Measurements from ENCODE around the gene PPP1R14B.

The PPP1R14B gene

DNA sequence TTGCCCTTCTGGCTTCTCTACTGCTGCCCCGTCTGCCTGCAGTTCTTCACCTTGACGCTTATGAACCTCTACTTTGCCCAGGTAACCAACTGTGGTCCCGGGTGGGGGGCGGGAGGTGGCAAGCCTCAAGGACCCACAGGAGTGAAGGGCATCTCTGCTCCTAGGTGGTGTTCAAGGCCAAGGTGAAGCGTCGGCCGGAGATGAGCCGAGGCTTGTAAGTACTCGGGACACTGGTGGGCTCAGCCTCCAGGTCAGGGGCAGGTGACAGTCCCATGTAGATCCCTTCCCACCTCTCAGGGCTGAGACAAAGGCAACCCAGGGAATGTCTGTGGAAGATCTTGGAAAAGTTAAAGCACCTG, 40.0 kb upstream of the PPP1R14B start:
- H3K36me3 ChIP-seq (ENCODE audit: insufficient read depth, low read length): peaks cover 7% of the 10 kb centered on the region
- H2AFZ ChIP-seq (ENCODE audit: low read depth, low read length): no peak overlapping the region
- peaks cover 24% of the 10 kb centered on the region for H3K27me3 ChIP-seq (ENCODE audit: insufficient read depth, low read length)
- no peak overlapping the region for H3K4me3 ChIP-seq (ENCODE audit: low read length)
- peaks cover 18% of the 10 kb centered on the region for H3K4me1 ChIP-seq (ENCODE audit: insufficient read depth, low read length)
- H3K9me3 ChIP-seq (ENCODE audit: low read length): no peaks in the 10 kb centered on the region

DNA sequence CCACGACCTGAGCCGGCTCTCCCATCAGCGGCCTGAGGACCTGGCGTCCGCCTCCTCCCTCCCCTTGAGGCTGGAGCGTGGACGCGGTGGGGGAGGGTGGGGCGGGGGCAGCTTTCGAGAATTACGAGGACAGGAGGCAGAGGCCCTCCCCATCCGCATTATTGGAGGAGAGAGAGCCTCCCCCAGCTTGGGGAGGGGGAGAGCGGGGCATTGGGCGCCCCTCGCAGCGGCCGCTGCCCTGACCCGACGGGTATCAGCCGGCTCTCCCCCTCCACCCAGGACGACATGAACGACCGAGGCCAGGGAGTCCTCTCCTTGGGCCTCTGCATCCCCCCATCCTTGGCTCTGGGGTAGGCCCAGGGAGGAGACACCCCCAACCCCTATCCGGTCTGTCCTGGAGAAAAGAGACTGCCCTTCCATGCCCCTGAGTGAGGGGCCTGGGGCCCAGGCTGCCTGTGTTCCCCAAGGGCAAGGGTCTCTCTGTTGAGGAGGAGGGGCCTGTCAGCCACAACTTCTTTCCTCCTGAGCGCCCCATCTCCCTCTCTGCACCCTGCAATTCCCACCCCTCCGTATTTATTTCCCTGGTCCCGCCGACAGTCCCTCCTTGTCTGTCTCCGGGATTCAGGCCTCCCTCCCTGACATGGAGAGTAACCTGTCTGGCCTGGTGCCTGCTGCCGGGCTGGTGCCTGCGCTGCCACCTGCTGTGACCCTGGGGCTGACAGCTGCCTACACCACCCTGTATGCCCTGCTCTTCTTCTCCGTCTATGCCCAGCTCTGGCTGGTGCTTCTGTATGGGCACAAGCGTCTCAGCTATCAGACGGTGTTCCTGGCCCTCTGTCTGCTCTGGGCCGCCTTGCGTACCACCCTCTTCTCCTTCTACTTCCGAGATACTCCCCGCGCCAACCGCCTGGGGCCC, 39.4 kb upstream of the PPP1R14B start:
- H3K27me3 ChIP-seq (ENCODE audit: insufficient read depth, low read length): peaks cover 18% of the 10 kb centered on the region
- H3K36me3 ChIP-seq (ENCODE audit: insufficient read depth, low read length): peaks cover 7% of the 10 kb centered on the region
- no peak overlapping the region for H2AFZ ChIP-seq (ENCODE audit: low read depth, low read length)
- peaks cover 16% of the 10 kb centered on the region for H3K4me1 ChIP-seq (ENCODE audit: insufficient read depth, low read length)
- H3K9me3 ChIP-seq (ENCODE audit: low read length): no peaks in the 10 kb centered on the region
- peak overlapping the region; percentile 97 for H3K4me3 ChIP-seq (ENCODE audit: low read length)

DNA sequence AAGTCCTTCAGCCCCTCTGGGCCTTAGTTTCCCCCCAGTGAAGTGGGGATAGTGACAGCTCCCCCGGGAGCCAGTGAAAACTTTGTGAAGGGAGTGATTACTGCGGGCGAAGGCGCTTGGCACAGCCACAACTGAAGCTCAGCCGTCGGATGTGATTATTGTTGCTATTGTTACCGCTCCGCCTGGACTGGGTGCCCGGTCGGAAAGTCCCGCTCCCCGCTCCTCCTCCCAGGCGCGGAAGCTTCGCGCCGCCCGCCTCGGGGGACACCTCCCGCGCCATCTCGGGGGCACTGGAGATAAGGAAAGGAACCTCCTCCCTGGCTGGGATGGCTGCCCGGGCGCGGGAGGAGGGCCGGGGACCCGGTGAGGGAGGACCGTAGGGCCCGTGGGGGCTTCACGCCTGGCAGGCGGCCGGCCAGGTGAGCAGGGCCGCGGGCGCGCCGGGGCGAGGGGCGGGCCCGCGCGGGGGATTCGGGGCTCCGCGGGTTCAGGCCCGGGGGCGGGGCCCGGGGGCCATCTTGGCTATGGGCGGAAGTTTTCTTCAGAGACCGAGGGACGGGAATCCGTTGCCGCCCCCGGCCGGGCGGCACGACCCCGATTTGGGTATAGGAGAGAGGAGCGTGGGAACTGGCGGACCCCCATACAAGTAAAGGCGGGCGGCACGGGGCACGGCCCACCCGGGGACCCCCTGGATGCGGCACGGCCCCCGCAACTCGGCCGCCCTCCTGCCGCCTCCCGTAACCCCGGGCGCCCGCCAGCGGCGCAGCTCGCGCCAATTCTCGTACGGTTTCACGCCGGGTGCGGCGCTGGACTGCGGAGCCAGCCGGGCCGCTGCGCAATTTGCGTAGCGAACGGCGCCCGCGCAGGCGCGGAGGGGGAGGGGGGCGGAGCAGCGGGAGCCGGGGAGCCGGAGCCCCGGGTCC, 38.5 kb upstream of the PPP1R14B start, which contains the start of gene GPR137:
GPR137 (plus strand) TSS at position 887 of the 923 bp plus-strand sequence. CDS start 677 bp downstream, outside the sequence.
- Histone ChIP-seq H3K4me1 (ENCODE audit: insufficient read depth, low read length) (peaks cover 16% of the 10 kb centered on the region), H3K9me3 (ENCODE audit: low read length) (no peaks in the 10 kb centered on the region), H3K27me3 (ENCODE audit: insufficient read depth, low read length) (peaks cover 9% of the 10 kb centered on the region), H3K36me3 (ENCODE audit: insufficient read depth, low read length) (peaks cover 7% of the 10 kb centered on the region), H2AFZ (ENCODE audit: low read depth, low read length) (peak within 1 kb of the TSS; percentile 67), H3K4me3 (ENCODE audit: low read length) (peak within 1 kb of the TSS; percentile 97)

DNA sequence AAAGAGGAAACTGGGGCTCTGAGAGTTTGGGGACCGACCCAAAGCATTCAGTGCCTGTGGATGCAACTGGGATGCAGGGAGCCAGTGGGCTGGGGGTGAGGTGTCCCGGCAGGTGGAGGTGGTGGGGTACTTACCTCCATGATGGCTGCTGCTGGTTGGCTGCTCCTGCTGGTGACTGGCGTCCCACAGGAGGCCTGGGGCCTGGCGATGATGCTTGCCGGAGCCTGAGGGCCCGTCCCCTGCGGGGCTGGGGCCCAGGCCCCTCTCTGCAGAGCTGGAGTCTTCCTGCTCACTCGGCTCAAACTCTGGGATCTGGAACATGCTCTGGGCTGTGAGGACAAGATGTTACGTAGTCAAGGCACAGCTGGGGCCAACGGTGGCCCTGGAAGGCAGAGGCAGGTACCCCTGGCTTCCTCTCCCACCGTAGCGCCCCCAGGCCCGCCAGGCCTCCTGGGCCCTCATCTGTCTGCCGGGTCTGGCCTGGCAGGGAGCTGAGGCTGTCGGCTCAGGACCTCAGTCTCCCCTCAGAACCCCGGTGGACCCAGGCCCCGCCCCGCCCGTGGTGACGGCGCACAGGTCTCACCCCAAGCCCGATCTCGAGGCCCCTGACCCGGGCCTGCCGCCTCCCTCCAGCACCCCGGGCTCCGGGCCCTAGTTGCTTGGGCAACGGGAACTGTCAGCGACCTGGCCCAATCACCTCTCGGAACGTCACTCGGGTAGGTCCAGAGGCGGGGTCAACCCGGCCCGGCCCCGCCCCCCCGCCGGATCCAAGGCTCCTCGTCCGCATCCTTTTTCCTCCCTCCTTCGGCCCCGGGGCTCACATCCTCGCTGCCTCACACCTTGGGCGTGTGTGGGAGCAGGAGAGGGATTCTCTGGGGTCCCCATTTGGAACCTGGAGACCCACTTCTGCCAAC, 37.6 kb upstream of the PPP1R14B start, which contains the start of gene BAD:
BAD (minus strand) TSS at position 618 of the 914 bp plus-strand sequence; CDS start at position 321, 297 bp downstream.
- Histone ChIP-seq H3K27me3 (ENCODE audit: insufficient read depth, low read length) (peaks cover 2% of the 10 kb centered on the region), H3K36me3 (ENCODE audit: insufficient read depth, low read length) (peaks cover 7% of the 10 kb centered on the region), H3K4me1 (ENCODE audit: insufficient read depth, low read length) (peaks cover 16% of the 10 kb centered on the region), H2AFZ (ENCODE audit: low read depth, low read length) (peak within 1 kb of the TSS; percentile 67), H3K9me3 (ENCODE audit: low read length) (no peaks in the 10 kb centered on the region), H3K4me3 (ENCODE audit: low read length) (peak within 1 kb of the TSS; percentile 97)

DNA sequence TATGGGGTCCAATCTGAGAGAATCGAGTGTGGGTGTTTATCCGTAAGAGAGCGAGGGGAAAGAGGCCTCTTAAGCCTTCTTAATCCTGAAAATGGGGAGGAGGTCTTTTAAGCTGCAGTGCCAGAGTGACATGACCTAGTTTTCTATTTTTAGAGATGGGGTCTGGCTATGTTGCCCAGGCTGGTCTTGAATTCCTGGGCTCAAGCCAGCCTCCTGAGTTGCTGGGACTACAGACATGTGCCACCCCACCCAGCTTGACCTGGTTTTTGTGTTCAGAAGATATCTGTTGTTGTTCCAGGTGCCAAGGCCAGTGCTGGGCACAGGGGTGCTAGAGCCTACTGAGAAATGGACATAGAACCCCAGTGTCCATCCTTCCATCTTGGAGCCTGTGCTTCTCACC, 36.3 kb upstream of the PPP1R14B start:
- H3K27me3 ChIP-seq (ENCODE audit: insufficient read depth, low read length): no peaks in the 10 kb centered on the region
- no peaks in the 10 kb centered on the region for H3K9me3 ChIP-seq (ENCODE audit: low read length)
- H3K4me3 ChIP-seq (ENCODE audit: low read length): no peak overlapping the region
- H3K36me3 ChIP-seq (ENCODE audit: insufficient read depth, low read length): peaks cover 12% of the 10 kb centered on the region
- H3K4me1 ChIP-seq (ENCODE audit: insufficient read depth, low read length): peaks cover 16% of the 10 kb centered on the region
- H2AFZ ChIP-seq (ENCODE audit: low read depth, low read length): no peak overlapping the region

DNA sequence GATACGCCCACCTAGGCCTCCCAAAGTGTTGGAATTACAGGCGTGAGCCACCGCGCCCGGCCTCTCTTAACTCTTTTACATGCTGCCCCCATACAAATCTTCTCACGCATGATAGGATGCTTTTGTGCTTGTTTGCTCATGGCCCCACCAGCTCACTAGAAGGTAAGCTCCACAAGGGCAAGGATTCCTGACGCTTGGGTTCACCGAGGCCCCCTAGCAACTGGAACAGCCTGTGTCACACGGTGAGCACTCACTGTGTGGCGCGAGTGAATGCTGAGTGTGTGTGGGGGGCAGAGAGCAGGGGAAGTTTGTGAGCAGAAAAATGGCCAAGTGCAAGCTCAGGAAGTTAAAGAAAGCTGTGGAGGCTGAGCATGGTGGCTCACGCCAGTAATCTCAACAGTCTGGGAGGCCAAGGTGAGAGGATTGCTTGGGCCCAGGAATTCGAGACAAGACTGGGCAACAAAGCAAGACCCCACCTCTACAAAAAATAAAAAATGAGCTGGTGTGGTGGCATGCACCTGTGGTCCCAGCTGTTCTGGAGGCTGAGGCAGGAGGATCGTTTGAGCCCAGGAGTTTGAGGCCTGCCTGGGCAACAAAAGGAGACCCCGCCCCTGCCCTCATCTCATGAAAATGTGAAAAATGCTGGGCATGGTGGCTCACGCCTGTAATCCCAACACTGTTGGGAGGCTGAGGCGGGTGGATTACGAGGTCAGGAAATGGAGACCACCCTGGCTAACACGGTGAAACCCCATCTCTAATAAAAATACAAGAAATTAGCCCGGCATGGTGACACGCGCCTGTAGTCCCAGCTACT, 35.4 kb upstream of the PPP1R14B start:
- H3K27me3 ChIP-seq (ENCODE audit: insufficient read depth, low read length): no peaks in the 10 kb centered on the region
- H2AFZ ChIP-seq (ENCODE audit: low read depth, low read length): no peak overlapping the region
- H3K4me1 ChIP-seq (ENCODE audit: insufficient read depth, low read length): peaks cover 16% of the 10 kb centered on the region
- peaks cover 18% of the 10 kb centered on the region for H3K36me3 ChIP-seq (ENCODE audit: insufficient read depth, low read length)
- H3K9me3 ChIP-seq (ENCODE audit: low read length): no peaks in the 10 kb centered on the region
- no peak overlapping the region for H3K4me3 ChIP-seq (ENCODE audit: low read length)

DNA sequence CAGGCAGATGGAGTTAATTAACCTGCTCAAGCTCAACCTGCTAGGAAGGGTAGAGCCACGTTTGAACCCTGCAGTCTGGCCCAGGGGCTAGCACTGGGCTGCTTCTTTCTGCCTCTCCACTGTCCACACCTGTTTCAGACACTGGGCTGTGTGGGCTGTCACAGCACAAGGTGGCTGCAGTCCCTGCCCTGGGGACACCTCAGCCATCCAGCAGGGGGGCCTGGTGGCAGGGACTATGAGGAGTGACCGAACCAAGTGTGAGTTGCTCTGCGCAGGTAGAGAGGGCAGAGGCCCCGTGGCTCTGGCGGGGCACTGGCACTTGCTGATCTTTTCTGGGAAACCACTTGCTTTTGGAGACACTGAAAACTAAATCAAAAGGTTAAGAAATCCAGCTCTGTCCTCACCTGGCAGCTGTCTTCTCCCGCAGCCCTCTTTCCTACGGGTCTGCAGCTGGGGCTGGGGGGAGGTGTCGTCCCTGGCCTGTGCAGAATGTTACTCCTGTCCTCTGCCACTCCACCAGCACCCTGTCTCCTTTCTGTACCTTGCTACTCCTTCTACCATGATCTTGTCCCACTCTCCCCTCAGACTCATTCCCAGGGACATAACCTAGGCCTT, 31.9 kb upstream of the PPP1R14B start:
- Histone ChIP-seq H3K4me3 (ENCODE audit: low read length) (no peak overlapping the region), H3K36me3 (ENCODE audit: insufficient read depth, low read length) (peaks cover 30% of the 10 kb centered on the region), H3K9me3 (ENCODE audit: low read length) (no peaks in the 10 kb centered on the region), H3K4me1 (ENCODE audit: insufficient read depth, low read length) (peaks cover 10% of the 10 kb centered on the region), H2AFZ (ENCODE audit: low read depth, low read length) (no peak overlapping the region), H3K27me3 (ENCODE audit: insufficient read depth, low read length) (no peaks in the 10 kb centered on the region)

DNA sequence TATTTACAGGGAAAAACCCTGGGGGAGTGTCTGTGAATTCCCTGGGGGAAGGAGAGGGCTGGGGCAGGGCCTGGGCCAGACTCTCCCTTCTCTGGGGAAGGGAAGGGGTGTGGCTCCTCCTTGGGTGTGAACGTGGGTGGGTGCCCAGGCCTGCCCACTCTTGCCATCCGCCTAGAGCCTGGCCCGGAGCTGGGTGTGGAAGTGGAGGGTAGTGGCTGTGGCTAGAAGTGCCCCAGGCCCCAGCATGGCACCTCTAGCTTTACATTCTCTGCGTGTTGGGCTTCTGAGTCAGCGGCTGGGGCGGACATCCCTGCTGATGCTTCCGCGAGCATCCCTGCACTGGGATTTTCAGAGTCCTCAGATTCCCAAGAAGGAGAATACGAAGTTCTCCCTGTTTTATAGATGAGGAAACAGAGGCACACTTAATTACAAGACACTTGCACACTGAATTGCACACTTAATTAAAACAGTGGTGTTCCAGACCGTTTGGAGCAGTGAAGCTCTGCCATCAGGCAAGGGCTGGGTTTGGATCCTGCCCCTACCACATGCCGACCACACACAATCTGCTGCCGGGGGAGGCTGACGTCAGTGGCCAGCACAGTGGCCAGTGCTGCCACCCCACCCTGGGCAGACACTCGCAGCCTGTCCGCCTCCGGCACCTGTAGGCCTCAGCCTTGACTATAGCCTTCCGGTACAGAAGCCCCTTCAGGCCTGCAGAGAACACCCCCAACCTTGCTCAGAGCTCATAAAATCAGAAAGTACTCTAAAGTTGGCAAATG, 30.1 kb upstream of the PPP1R14B start:
- Histone ChIP-seq H3K36me3 (ENCODE audit: insufficient read depth, low read length) (peaks cover 23% of the 10 kb centered on the region), H3K9me3 (ENCODE audit: low read length) (no peaks in the 10 kb centered on the region), H3K27me3 (ENCODE audit: insufficient read depth, low read length) (no peaks in the 10 kb centered on the region), H3K4me3 (ENCODE audit: low read length) (no peak overlapping the region), H3K4me1 (ENCODE audit: insufficient read depth, low read length) (peaks cover 14% of the 10 kb centered on the region), H2AFZ (ENCODE audit: low read depth, low read length) (no peak overlapping the region)

DNA sequence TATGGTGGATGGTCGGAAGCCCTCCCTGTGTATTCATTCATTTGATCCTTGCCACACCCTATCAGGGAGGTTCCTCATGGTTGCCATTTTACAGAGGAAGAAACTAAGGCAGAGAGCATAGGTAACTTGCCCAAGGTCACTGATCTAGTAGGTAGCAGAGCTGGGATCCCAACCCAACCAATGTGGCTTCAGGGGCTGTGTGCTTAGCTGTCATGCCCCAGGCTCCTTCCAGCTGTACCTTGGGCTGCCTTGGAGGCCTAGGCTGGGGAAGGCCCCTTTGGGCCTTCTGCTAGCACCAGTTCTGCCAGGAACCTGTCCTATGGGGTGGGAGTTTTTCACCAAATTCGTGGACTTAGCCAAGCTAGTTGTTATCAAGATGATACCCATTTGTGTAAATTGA, 29.1 kb upstream of the PPP1R14B start:
- H3K27me3 ChIP-seq (ENCODE audit: insufficient read depth, low read length): no peaks in the 10 kb centered on the region
- no peak overlapping the region for H2AFZ ChIP-seq (ENCODE audit: low read depth, low read length)
- peaks cover 18% of the 10 kb centered on the region for H3K4me1 ChIP-seq (ENCODE audit: insufficient read depth, low read length)
- peaks cover 22% of the 10 kb centered on the region for H3K36me3 ChIP-seq (ENCODE audit: insufficient read depth, low read length)
- H3K4me3 ChIP-seq (ENCODE audit: low read length): no peak overlapping the region
- H3K9me3 ChIP-seq (ENCODE audit: low read length): no peaks in the 10 kb centered on the region

DNA sequence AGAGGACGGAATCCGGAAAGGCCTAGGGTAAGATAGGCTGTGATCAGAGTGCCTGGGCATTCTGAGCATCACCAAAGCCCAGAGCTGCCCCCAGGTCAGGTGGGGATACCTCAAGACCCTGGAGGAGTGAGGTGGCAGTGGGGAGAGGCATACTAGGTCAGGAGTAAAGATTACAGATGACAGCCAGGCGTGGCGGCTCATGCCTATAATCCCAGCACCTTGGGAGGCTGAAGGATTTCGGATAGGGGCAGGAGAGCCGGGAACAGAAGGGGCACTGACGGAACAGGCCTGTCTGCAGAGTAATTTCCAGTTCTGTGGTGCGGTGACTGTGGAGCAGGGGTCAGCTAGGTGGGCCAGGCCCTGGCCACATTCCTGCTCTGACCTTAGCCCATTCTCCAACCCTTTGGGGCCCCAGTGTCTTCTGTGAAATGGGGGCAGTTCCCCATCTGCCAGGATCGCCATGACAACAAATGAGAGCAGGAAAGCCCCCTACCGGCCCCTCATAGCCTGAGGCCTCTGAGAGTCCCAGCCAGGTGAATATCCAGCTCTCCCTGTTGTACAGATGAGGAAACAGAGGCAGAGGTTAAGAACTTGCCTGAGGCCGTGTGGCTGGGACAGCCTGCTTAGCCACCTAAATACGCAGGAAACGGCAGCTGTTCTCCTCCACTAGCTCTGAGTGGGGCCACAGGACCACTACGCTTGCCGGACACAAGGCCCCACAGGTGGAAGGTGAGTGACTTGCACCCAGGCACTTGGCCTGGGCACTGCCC, 28.5 kb upstream of the PPP1R14B start:
- H3K4me3 ChIP-seq (ENCODE audit: low read length): no peak overlapping the region
- H3K36me3 ChIP-seq (ENCODE audit: insufficient read depth, low read length): peaks cover 22% of the 10 kb centered on the region
- no peaks in the 10 kb centered on the region for H3K27me3 ChIP-seq (ENCODE audit: insufficient read depth, low read length)
- no peak overlapping the region for H2AFZ ChIP-seq (ENCODE audit: low read depth, low read length)
- peaks cover 21% of the 10 kb centered on the region for H3K4me1 ChIP-seq (ENCODE audit: insufficient read depth, low read length)
- no peaks in the 10 kb centered on the region for H3K9me3 ChIP-seq (ENCODE audit: low read length)
